AG20443 (cell line): Measurements from ENCODE around the gene SLC35F3.
"Not testable (repeated sequence)": the region's sequence is repeated elsewhere in the genome, so short reads cannot be mapped to it uniquely, and the experiment has no call there.

Experiments
- DNase-seq: peaks from one replicate; pipeline ENCODE4 v3.0.0; 2012; ENCODE audit warnings: low spot score, mixed read lengths

SLC35F3 gene

GRCh38 chr1:234226113-234226818 is 321.8 kb downstream of the SLC35F3 start:
- DNase-seq = no peak

DNA sequence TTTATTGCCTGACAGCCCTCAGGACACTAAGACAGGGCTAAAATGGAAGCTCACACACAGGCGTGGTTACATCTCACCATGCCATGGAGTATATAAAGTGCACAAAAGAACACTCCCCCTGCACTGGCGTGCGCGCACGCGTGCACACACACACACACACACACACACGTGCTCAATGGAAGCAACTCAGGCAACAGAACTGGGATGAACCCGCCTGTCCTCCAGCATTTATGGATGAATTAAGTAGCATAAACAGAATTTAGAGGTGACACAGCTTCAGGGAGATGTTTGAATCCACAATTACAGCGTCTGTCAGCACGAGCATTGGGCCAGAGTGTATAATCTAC is 322.3 kb downstream of the SLC35F3 start:
- DNase-seq = no peak

DNA sequence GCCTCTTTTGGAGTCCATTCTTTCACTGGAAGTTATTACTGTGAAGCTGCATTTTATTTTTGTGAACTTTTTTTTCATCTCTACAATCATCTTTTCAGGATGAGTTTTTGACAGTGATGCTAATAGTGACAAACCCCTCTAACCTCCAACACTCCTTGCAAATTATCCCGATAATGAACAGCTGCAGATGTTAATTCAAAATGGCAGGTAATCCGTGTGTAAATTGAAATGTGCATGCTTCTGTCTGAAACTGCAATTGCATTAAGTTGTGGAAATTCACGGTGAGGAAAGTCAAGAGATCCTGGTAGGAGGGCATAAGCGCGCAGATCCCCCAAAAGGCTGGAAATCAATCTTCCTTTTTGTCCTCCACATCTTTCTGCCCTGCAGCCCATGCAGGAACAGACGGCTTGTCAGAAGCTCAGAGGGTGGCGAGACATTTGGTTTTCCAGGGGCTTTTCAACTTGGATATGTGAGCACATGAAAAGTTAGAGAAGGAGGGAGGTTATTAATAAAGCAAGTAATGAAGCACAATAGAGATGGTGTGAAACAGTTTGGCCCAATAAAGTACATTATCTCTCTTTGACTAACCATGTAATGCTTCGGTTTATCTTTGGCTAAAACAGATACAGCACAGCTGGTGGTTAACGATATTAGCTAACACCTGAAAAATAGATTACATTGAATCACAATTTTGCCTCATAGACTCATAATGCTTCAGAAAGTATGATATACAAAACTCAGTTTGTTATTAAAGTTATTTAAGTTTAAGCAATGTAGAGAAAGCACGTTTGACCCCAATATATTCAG is 325.3 kb downstream of the SLC35F3 start:
- no peak for DNase-seq

- no peak for DNase-seq
These were observed 326.0 kb downstream of the SLC35F3 start for GRCh38 chr1:234230414-234230862.

GRCh38 chr1:234231061-234231892 is 326.8 kb downstream of the SLC35F3 start:
- no peak for DNase-seq

DNA sequence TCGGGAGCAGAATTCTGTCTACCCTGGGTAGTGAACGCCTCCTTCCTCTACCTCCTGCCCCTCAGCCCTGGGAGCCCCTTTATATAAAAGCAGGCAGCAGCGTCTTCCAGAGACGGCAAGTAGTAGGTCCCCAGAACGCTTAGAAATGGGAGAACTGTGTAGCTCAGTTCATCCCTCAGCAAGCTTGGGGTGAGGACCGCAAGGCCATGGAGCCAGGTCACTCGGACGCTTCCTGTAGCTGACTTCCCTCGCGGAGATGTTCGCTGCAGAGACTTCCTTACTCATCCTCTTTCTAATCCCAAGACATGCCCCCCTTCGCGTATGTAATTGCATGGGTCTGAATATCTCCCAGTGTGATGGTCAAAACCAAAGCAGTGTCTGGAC is 327.4 kb downstream of the SLC35F3 start:
- no peak for DNase-seq

DNA sequence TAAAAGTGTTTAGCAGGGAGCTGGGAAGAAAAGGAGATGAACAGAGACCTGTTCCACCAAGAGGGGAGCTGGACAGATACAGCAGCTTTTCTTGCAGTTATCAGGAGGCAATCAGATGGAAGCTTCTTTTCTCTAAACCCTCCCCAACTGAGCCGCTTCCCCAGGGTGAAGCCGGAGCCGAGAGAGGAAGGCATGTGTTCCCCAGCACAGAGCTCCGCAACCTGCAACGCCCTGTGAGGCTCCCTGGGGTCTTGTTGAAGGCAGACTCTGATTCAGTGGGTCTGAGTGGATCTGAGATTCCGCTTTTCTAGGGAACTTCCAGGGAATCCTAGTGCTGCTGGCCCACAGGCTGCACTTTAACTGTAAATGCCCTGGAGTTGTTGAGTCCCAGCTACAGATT is 329.7 kb downstream of the SLC35F3 start:
- DNase-seq = no peak

- DNase-seq = no peak
These were observed 331.0 kb downstream of the SLC35F3 start for GRCh38 chr1:234235434-234235881.

DNA sequence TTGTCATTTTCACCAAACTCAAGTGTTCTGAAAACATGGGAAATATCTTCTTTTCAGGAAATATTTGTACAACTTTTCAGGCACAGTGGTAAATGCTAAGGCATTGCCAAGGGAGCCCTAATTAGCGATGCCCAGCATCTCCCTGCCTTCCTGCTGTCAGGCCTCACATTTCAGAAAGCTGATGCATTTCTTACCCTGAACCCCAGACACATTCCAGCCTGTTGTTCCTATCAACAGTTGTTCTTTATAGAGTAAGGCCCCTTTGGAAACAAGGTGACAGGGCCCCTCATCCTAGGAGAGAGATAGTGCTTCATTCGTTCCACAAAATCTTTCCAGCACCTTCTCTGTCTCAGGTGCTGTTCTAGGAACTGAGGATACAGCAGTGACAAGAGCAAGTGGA is 332.9 kb downstream of the SLC35F3 start:
- DNase-seq = no peak

- no peak for DNase-seq
These were observed 333.6 kb downstream of the SLC35F3 start for GRCh38 chr1:234238060-234238459.

DNA sequence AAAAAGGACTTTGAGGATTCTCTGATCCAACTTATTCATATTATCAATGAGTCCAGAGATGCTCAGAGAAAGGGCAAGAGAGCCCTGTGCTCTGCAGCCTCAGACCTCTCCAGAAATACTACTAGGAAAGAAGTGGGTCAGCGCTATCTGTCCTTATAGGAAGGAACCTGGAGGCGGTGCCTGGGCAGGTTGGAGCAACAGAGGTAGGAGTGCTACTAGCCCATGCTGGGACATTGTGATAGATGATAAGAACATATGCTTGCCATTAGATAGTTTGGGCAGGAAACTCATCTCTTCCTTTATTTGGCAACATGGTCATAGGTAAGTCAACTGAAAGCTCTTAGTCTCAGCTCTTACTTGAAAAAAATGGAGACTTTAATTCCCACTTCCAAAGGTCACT is 335.0 kb downstream of the SLC35F3 start:
- DNase-seq = no peak

DNA sequence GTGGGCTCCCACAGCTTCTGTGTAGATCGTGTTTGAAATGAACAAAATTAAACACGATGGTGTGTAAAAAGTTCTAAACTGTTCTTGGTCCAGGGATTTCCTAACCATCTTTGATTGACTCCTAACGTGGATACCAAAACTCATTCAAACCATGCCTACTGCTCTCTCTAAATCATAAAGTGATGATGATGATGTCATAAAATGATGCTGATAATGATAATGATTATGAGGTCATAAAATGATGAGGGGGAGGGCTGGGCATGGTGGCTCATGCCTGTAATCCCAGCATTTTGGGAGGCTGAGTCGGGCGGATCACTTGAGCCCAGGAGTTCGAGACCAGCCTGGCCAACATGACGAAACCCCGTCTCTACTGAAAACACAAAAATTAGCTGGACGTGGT is 335.5 kb downstream of the SLC35F3 start:
- DNase-seq = no peak

- no peak for DNase-seq
These were observed 336.2 kb downstream of the SLC35F3 start for GRCh38 chr1:234240680-234241079.

DNA sequence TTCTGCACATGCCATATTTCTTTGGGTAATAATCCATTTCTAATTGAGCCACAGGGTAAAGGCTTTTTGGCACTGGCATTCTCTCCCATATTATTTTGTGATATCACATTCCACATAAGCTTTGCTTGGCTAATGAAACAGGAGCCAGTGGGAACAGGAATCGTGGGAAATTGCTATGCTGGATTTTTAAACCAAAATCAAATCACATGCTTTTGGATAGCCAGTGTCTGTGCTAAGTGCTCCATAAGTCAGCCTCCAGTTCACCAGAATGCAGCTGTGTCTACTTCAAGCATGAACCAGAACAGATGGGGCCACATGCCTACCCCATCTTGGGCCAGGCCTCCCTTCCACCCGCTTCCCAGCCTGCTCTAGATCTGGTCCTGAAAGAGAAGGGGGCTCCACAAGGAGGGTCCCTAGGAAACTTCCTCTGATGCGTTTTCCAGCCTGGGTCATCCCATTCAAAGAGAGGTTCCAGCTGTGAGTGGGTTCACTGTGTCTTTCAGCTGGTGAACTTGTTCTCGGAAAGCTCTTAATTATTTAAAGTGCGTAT is 337.5 kb downstream of the SLC35F3 start:
- DNase-seq = no peak

DNA sequence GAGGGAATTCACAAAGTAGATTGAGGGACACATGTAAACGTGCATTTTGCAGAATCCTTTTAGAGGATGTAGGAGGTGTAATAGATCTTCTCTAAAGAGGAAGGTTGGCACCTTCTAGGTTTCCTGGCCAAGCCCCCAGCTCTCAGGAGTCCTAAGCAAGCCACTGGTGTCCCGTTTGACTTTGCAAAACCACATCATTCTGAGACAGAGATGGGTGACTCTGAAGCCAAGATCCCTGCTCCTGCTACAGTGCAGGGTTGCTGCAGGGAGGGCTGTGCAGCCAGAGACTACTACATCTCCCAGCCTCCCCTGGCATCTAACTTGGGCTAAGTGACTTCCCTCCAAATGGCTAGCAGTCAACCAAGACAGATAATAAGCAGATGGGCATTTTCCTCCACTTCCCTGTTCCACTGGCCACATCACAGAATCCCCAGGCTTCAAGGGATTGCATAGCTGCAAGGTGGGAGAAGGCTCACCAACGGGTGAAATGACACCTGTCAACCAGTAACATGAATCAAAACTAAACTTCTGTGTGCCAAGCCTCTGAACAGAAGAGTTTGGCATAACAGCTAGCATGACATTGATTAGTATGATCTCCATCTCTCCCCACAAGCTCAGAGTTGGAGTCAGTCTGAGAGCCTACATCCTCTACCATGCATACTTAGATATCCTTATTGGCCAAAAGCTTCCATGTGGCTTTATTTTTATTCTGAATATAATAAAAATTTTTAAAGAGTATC is 339.2 kb downstream of the SLC35F3 start:
- DNase-seq = no peak

- DNase-seq = no peak
These were observed 340.0 kb downstream of the SLC35F3 start for GRCh38 chr1:234244482-234244881.

DNA sequence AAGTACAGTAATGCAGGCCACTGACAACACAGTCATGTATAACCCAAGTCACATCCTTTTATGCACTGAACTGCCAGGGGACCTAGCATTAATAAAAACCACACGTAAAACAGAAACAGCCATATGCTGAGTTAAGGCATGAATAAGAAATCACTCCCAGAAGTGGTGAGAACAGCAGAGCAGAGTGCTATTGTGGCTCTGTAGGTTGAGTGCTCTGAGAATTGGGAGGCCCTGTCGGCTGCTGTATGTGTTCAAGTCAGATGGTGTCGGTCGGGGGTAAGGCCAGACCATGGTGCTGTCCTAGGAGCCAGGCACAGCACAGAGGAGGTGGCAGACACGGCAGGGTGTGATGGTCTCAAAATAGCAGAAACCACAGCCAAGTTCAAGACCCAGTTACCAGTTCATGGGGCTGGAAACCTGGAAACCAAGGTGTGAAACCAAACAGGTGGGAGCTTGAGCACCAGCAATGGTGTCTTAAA is 342.2 kb downstream of the SLC35F3 start:
- no peak for DNase-seq

GRCh38 chr1:234247746-234248145 is 343.3 kb downstream of the SLC35F3 start:
- DNase-seq = not testable (repeated sequence)

DNA sequence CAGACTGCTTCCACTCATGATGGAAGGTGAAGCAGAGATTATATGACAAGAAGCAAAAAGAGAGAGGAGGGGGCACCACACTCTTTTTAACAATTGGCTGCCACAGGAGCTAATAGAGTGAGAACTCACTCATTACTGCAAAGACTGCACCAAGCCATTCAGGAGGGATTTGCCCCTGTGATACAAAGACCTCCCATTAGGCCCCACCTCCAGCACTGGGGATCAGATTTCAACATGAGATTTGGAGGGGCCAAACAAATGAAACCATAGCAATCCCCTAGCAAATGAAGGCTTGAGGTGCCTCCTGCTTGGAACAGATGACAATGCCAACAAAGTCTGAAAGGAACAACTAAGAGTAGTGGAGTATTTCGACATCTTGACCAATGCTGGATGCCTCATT is 346.3 kb downstream of the SLC35F3 start:
- no peak for DNase-seq

GRCh38 chr1:234253732-234254131 is 349.3 kb downstream of the SLC35F3 start:
- DNase-seq = no peak

- no peak for DNase-seq
These were observed 351.9 kb downstream of the SLC35F3 start for GRCh38 chr1:234256359-234256758.
